AG10803 (cell line): ENCODE data around the gene SEC62.
"Not testable (repeated sequence)": the region's sequence is repeated elsewhere in the genome, so short reads cannot be mapped to it uniquely, and the experiment has no call there.

Source experiments
- DNase-seq: peaks from one replicate; pipeline ENCODE4 v3.0.0; 2010; ENCODE audit warnings: low read depth
- H3K4me3 ChIP-seq: 2 replicates; pipeline ENCODE4 v1.5.1; 2011; ENCODE audit warnings: mild to moderate bottlenecking, low read length, control low read depth
- TF ChIP-seq, protein P1 (sequence below): conservative IDR thresholded peaks from 2 replicates; pipeline ENCODE4 v1.5.1; 2011; ENCODE audit warnings: mild to moderate bottlenecking, low read length, control low read depth, inconsistent platforms

The SEC62 gene

DNA sequence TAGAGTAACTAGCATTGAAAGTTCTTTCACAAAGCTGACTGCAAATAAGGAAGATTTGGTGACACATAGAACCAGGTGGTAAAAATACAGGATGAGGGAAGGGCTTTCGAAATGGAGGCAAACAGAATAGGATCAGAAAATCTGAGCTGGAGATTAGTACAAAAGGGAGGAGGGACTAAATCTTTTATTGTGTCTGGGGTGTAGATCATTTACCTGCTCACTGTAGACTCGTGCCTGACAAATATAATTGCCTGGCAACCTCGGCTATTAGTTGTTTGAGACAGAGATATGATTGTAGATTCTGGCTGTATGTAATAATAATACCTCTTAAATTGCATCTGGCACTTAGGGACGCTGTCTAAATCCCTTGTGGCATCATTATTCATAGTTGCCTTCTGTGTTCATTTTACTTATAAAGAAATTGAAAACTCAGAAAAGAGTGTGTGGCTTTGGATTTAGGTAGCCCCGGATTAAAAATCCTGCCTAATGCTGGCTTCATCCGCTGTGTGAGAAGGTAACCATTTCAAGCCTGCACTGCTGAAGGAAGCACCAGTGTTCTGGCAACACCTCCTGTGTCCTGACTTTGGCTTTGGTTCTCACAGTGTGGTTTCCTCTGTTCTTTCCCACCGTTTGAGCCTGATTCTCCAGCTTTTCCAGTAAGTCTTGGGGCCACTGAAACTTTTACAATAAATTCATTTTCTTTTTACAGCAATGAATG lies 46.2 kb downstream of the SEC62 start:
- H3K4me3 ChIP-seq: no peak overlapping the region
- TF ChIP-seq, protein P1, sequence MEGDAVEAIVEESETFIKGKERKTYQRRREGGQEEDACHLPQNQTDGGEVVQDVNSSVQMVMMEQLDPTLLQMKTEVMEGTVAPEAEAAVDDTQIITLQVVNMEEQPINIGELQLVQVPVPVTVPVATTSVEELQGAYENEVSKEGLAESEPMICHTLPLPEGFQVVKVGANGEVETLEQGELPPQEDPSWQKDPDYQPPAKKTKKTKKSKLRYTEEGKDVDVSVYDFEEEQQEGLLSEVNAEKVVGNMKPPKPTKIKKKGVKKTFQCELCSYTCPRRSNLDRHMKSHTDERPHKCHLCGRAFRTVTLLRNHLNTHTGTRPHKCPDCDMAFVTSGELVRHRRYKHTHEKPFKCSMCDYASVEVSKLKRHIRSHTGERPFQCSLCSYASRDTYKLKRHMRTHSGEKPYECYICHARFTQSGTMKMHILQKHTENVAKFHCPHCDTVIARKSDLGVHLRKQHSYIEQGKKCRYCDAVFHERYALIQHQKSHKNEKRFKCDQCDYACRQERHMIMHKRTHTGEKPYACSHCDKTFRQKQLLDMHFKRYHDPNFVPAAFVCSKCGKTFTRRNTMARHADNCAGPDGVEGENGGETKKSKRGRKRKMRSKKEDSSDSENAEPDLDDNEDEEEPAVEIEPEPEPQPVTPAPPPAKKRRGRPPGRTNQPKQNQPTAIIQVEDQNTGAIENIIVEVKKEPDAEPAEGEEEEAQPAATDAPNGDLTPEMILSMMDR: no peak
- DNase-seq: no peak

DNA sequence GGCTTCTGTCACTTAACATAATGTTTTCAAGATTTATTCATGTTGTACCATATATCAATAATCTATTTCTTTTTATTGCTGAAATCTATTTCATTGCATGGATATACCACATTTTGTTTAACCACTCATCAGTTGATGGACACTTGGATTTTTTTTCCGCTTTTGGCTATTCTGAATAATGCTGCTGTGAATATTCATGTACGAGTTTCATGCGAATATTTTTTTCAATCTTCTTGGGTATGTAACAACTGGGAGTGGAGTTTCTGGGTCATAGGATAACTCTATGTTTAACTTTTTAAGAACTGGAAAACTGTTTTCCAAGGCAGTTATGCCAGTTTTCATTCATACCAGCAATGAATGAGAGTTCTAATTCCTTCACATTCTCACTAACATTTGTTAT lies 49.5 kb downstream of the SEC62 start:
- TF ChIP-seq, protein P1: no peak
- no peak for DNase-seq
- no peak overlapping the region for H3K4me3 ChIP-seq

DNA sequence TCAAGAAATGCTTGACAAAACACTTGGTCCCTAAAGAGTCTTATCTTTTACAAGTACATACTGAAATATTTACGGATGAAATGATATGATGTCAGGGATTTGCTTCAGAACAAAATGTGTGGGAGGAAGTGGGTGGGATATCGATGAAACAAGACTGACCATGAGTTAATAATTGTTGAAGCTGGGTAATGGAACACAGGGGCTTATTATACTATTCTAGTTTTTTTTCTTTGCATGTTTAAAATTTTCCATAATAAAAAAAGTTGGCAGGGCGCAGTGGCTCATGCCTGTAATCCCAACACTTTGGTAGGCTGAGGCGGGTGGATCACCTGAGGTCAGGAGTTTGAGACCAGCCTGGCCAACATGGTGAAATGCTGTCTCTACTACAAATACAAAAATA lies 52.7 kb downstream of the SEC62 start:
- H3K4me3 ChIP-seq, DNase-seq: not testable (repeated sequence)

DNA sequence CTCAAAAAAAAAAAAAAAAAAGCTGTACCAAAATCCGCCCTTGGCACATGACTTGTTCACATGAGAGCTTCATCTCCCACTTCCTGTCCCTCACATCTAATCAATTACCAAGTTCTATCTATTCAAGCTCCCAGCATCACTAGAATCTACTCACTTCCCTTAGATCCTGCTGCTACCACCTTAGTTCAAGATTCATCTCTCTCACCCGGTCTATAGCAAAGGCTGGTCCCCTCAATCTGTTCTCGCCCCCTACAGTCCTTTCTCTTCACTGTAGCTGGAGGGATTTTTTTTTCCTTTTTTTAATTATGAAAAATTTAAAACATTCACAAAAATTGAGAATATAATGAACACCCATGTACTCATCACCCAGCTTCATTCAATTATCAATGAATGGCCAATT lies 54.5 kb downstream of the SEC62 start:
- DNase-seq: no peak
- TF ChIP-seq, protein P1: no peak
- no peak overlapping the region for H3K4me3 ChIP-seq

DNA sequence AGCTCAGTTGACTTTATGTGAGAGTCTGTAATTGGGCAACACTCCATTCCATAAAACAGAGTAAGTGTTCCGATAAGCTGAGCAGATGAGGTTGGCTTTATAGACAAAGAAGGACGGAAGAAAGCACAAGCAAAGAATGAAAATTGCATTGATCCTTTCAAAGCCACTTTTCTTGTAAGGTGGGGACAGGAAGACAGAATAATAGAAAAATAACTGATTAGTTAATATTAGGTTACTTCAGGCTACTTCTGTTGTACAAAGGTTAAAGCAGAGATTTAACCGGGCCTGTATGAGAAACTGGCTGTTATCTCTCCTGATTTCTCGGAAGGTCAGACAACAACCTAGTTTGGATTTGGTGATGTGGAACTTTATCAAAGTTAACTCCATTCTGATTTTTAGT lies 55.7 kb downstream of the SEC62 start:
- no peak overlapping the region for H3K4me3 ChIP-seq
- TF ChIP-seq, protein P1: no peak
- DNase-seq: no peak

DNA sequence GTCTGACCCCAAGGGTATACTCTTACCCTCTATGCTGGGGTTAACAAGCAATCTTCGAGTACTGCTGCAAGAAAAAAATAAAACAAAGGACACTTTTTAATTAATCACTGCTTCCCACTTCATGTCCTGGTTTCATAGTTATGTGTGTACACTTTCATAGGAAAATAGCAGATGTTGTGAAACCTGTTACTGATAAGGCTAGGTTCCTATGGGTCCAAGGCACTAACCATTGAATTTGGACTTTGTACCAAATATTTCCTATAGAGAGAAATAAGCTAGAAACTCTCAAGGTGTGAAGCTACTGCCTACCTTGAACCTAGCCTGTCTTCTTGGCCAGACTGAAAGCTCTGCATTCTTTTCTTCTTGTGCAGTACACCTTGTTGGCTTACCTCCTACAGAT lies 56.6 kb downstream of the SEC62 start:
- DNase-seq: no peak
- H3K4me3 ChIP-seq: no peak overlapping the region
- TF ChIP-seq, protein P1: no peak

DNA sequence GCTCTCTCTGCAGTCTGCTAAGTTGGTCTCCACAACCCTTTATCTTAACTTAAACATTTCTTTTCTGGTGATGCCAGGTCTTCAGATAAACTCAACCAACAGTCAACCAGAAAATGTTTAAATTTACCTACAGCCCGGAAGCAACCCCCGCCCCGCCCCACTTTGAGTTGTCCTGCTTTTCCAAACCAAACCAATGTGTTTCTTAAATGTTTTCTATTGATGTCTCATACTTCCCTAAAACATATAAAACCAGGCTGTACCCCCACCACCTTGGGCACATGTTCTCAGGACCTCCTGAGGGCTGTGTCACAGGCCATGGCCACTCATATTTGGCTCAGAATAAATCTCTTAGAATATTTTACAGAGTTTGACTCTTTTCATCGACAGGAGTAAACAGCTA lies 58.0 kb downstream of the SEC62 start:
- no peak for DNase-seq
- TF ChIP-seq, protein P1: no peak

More for the DNA sequence above, 58.0 kb downstream of the SEC62 start:
- no peak overlapping the region for H3K4me3 ChIP-seq
